Measurements from ENCODE around the gene PAQR8.

PAQR8 gene

GRCh38 chr6:52361945-52362442 is at the start of gene PAQR8:
TSS of gene PAQR8 (plus strand) at chr6:52362151. CDS start at chr6:52403214, 41,063 bp downstream.
- DNase-seq = peak; percentile 83

GRCh38 chr6:52312461-52312860 is 49.5 kb upstream of the PAQR8 start:
- DNase-seq = no peak

GRCh38 chr6:52314752-52315151 is 47.2 kb upstream of the PAQR8 start:
- DNase-seq = no peak

- DNase-seq = no peak
Observed at GRCh38 chr6:52317211-52317610, 44.7 kb upstream of the PAQR8 start.

GRCh38 chr6:52317841-52318581 is 43.9 kb upstream of the PAQR8 start:
- DNase-seq = no peak

DNA sequence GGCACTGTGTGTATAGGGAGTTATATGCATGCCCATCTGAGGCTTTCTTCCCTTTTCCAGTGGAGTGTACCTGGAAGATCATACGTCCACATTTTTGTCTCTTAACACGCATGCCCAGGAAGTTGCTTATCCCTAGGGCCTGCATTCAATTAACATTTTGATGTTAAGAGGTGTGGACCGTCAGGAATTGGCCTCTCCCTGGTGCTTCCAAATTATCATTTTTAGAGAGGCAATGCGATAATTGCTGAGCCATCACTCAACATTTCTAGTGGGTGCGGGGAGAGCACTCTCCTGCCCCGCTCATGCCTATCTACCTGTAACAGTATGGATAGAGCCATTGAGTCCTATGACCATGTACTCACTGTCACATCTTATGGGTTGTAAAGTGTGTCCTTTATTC is 37.8 kb upstream of the PAQR8 start:
- no peak for DNase-seq

DNA sequence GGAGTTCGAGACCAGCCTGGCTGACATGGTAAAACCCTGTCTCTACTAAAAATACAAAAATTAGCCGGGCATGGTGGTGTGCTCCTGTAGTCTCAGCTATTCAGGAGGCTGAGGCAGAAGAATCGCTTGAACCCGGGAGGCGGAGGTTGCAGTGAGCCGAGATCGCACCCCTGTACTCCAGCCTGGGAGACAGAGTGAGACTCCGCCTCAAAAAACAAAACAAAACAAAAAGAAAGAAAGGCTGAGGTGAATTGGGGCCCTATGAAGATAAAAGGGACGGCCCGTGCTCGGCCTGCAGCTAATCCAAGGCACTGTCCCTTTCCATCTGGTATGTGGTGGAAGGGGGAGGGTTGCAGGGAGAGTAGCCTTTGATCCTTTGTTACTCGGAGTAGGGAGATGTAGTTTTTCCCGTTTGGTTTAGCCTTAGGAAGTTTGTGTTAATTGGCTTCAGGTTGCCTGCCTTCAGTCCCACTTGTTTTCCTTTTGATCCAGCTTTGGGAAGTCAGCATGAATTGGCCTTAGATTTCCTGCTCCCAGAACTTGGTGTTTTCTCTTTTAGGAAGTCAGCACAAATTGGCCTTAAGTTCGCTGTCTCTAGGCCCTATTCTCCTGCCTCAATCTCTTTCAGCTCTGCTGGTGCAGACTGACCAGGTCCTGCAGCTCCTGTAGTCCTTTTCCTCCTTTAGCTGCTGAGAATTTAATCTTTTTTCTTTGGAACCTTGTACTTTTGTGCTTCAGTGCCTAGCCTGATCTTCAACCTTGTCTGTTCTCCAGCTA is 36.1 kb upstream of the PAQR8 start:
- DNase-seq = no peak

GRCh38 chr6:52326540-52327364 is 35.2 kb upstream of the PAQR8 start:
- no peak for DNase-seq

DNA sequence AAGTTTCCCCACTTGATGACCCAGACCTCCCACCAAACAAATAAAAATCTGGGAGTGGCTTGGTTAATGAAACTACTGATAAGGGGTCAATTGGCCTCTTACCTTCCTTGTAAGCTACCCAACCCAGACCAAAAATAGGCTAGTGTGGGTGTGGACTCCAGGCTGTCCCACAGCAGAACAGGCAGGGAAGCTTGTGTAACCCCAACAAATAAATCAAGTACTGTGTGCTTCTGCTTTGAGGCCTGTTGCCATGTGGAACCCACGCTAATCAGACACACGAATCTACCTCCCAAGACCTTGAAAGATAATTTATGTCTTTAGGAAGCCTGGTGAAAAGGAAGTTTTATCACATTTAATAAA is 33.7 kb upstream of the PAQR8 start:
- no peak for DNase-seq

GRCh38 chr6:52328729-52329128 is 33.2 kb upstream of the PAQR8 start:
- no peak for DNase-seq

- DNase-seq = no peak
Observed at GRCh38 chr6:52330470-52330869, 31.5 kb upstream of the PAQR8 start.

DNA sequence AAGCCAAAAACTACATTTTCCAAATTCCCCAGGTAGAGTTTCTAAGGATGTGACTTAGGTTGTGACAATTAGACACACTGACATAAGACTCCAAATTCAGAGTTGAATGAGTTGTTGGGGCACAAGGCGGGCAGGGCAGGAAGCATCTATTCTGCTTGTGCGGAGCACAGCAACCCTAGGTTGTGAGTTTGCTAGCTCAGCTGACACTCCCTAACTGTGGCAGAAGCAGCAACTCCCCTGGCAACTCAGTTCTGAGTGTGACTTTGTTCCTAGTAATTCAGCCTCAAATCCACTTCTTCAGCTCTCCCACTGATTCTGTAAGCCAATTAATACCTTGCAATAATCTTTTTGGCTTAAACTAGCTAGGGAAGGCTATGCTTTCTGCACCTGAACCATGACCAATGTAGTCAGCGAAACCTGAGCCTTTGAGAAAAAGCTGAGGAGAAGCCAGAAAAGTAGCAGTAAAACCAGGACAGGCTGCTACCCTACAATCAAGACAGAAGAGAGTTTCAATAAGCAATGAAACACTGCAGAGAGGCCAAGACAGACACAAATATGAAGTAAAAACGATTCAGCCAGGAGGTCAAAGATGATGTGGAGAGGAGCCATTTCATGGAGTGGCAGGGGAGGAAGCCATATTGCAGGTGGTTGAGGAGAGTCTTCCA is 30.0 kb upstream of the PAQR8 start:
- DNase-seq = no peak

DNA sequence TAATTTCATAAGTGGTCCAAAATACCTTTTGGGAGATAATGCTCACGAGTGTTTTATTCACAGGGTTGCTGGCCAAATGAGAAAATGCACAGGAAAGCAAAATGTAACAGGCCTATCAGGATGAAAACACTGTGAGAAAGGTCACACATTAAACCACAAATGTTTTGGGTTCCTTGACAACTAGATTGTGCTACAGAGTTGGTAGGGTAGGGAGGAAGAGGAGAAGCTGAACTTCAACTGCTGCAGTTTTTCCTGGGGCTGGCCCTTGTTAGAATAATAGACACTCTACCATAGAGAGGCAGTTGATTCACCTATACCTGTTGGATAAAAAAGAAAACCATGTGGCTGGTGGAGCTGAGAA is 28.1 kb upstream of the PAQR8 start:
- peak in 1 of 2 donors; percentile 61 for DNase-seq

GRCh38 chr6:52335576-52335975 is 26.4 kb upstream of the PAQR8 start:
- DNase-seq = no peak

- no peak for DNase-seq
Observed at GRCh38 chr6:52336919-52337561, 24.9 kb upstream of the PAQR8 start.

DNA sequence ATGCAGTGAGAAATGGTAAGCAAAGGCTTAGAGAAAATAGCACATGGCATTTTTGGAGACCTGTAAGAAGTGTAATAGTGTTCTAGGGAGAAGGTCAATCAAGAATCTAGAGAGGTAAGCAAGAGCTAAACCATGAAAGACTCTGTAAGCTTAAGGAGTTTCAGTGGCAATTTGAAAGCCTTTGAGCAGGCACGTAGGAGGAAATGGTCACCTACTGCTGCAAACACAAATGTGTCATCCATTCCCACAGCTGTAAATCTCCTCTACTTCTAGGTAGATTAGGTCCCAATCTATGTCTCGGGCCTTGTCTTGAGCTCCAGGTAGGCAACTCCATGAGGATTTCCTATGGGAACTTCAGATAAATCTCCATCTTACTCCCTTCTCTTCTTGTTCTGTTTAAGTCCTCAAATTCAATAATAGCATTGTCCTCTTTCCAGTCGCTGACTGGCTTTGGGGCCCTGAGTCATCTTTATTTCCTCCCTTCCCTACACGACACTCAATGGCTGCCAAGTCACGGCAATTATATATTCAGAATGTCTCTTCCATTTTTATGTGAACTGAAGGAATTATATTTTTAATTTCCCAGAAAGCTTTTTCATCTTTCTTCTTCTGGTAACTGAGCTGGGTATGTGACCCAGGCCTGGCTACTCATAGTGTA is 24.2 kb upstream of the PAQR8 start:
- no peak for DNase-seq

GRCh38 chr6:52340603-52340880 is 21.4 kb upstream of the PAQR8 start:
- DNase-seq = no peak

DNA sequence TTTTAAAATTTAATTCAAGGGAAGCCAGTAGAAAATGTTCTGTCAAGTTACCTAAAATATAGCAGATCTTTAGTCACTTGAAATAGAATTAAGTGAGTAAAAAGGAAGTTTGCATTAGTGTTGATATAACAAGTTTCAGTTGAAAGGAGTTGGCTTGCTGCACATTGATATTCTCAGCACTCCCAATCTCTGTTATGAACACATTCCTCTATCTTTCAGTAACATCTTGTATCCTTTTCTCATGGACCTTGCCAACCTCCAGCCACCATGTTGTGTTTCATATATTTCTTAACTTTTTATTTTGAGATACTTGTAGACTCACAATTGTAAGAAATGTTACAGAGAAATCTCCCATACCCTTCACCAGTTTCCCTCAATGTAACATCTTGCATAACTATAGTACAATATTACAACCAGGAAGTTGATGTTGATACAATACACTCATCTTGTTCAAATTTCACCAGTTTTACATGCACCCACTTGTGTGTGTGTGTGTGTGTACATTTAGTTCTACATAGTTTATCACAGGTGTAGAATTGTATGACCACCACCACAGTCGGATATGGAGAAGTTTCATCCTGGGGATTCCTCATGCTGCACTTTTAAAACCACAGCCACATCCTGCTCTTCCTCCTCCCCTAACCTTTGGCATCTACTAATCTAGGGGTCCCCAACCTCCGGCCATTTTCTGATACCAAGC is 20.2 kb upstream of the PAQR8 start:
- no peak for DNase-seq

DNA sequence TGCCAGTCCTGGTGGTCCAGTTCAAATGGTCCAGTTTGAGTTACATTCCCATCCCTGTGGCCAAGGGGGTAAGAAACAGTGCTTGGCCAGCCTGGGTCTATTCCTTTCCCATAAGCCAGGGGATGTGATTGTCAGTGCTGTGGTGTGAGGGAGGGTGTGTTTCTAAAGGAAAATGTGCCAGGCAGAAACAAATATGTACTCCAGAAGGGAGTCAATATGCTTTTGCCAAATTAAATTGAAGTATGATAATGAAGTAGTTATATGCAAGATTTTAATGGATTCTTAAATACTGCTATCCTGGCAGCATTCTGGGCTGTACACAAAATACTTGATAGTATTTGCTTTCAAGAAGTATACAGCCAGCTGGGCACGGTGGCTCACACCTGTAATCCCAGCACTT is 16.6 kb upstream of the PAQR8 start:
- DNase-seq = no peak

DNA sequence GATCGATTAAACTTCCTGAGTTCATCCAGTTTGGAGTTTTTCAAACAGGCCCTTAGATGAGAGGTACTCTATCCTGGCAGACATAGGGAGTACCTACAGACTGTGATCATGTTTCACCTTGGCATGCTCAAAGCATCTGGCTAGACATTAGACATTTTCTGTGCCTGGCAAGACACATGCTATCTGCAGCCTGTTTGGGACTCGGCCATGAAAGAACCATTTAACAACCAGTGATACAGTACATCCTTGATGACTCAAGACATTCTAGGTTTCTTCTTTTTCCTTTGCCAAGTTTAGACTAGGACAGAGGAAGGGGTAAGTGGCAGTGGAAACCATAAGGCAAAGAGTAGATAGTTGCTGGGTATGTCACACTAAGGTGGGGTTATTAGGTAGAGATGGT is 15.4 kb upstream of the PAQR8 start:
- no peak for DNase-seq

DNA sequence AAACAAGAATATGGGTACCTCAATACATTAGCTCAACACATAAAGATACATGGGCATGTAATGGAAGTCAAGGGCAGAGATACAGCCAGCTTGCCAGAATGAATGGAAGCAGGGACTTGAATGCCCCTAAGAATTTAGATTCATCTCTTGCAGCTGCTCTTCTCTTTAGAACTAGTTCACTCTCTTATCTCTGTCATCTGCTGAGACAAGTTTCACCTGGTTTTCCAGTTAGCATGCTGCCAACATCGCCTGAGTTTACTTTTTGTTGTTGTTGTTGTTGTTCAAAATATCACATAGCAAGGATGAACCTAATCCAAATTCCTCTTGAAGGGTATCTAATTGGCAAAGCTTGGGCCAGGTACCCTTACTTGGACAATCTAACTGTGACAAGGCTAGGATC is 14.1 kb upstream of the PAQR8 start:
- no peak for DNase-seq

- DNase-seq = no peak
Observed at GRCh38 chr6:52351879-52352238, 10.1 kb upstream of the PAQR8 start.

Data from CD4-positive, alpha-beta T cell treated with Interleukin-1 beta for 1 hour (primary cell).